ENCODE measurements around the gene CIAO2A. TPM values are rescaled to one million over a fixed set of nuclear protein-coding genes. Genes with fewer than 3 reads are reported as not detected.

Gene CIAO2A
- total and polyA plus RNA-seq, 2 donors (not counting 3 experiments of a cell fraction or from before 2014, with no cell fraction given) = 37.1 to 55.3 TPM

- POLR2A ChIA-PET = no interaction called here
- no peak overlapping the region for H3K4me2 ChIP-seq (ENCODE audit: insufficient read depth, low read length)
- H3K9me1 ChIP-seq (replicated peaks; ENCODE audit: control insufficient read depth, extremely low read depth, insufficient read depth, low read length) = no peaks in the 10 kb centered on the region
- H3K9ac ChIP-seq (replicated peaks; ENCODE audit: extremely low read depth, insufficient read depth, low read length) = no peak overlapping the region
- H3K4me1 ChIP-seq (ENCODE audit: control insufficient read depth, extremely low read depth, insufficient read depth, low read length) = no peaks in the 10 kb centered on the region
- no peaks in the 10 kb centered on the region for H3K79me2 ChIP-seq (ENCODE audit: control insufficient read depth, insufficient read depth, low read length)
- peaks cover 17 to 64% of the 10 kb centered on the region in 2 experiments for H3K36me3 ChIP-seq (ENCODE audit: control insufficient read depth in 2 of 2, extremely low read depth in 1 of 2, insufficient read depth in 2 of 2, low read length in 2 of 2)
- H2AFZ ChIP-seq (ENCODE audit: low read depth, low read length) = no peak overlapping the region
- no peak overlapping the region for H3K4me3 ChIP-seq (replicated peaks in 1 of 3; ENCODE audit: insufficient read depth in 1 of 3, low read depth in 1 of 3, low read length in 3 of 3)
- CTCF ChIA-PET = interaction anchor here (1.1 to 3.2 kb wide), 4 partner anchors 9 to 22 kb away, joined by 3 to 17 read pairs (median 6); no protein-coding TSS in a partner anchor
- no peaks in the 10 kb centered on the region for H4K20me1 ChIP-seq (replicated peaks; ENCODE audit: control insufficient read depth, extremely low read depth, insufficient read depth, low read length)
- no TSS peak for BruUV-seq (replicated peaks)
- FAIRE-seq (no peak), DNase-seq (ENCODE audit: low read depth, low spot score) (no peak)
- no peak overlapping the region for H3K27ac ChIP-seq (ENCODE audit: insufficient read depth, low read depth, low read length)
- H3K9me3 ChIP-seq (replicated peaks; ENCODE audit: control insufficient read depth, insufficient read depth, low read length) = no peaks in the 10 kb centered on the region
- no peaks in the 10 kb centered on the region for H3K27me3 ChIP-seq (ENCODE audit: control insufficient read depth in 2 of 2, insufficient read depth in 2 of 2, low read length in 2 of 2)
- dilution Hi-C loops (cut with MboI; ENCODE audit: extremely low pct_ligation_motif_present, low sequenced_read_pairs) (no loop called here), intact Hi-C loops (cut with micrococcal nuclease) (no loop called here)
- no peak for TF ChIP-seq POLR2A (IDR thresholded peaks at IDR 0.05; ENCODE audit: low read depth, low read length)
- TF ChIP-seq JUN (IDR thresholded peaks at IDR 0.05; ENCODE audit: borderline replicate concordance, insufficient read depth, insufficient read length, low read depth) = no peak
- no peak for TF ChIP-seq MAX (IDR thresholded peaks at IDR 0.05; ENCODE audit: insufficient read depth, insufficient read length)
- TF ChIP-seq GATA2 (IDR thresholded peaks at IDR 0.05; ENCODE audit: insufficient read depth, insufficient read length, low read depth, low read length) = no peak
- no peak for TF ChIP-seq MYC (IDR thresholded peaks at IDR 0.05; ENCODE audit: low read depth, low read length)
- TF ChIP-seq, protein P1, sequence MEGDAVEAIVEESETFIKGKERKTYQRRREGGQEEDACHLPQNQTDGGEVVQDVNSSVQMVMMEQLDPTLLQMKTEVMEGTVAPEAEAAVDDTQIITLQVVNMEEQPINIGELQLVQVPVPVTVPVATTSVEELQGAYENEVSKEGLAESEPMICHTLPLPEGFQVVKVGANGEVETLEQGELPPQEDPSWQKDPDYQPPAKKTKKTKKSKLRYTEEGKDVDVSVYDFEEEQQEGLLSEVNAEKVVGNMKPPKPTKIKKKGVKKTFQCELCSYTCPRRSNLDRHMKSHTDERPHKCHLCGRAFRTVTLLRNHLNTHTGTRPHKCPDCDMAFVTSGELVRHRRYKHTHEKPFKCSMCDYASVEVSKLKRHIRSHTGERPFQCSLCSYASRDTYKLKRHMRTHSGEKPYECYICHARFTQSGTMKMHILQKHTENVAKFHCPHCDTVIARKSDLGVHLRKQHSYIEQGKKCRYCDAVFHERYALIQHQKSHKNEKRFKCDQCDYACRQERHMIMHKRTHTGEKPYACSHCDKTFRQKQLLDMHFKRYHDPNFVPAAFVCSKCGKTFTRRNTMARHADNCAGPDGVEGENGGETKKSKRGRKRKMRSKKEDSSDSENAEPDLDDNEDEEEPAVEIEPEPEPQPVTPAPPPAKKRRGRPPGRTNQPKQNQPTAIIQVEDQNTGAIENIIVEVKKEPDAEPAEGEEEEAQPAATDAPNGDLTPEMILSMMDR (IDR thresholded peaks at IDR 0.05; ENCODE audit: extremely low read depth in 1 of 2, insufficient read depth in 1 of 2, low read depth in 1 of 2, low read length in 2 of 2) = no peak
- no peak for TF ChIP-seq POLR2AphosphoS5 (IDR thresholded peaks at IDR 0.05; ENCODE audit: insufficient read depth, low read depth, low read length)
- TF ChIP-seq FOS (IDR thresholded peaks at IDR 0.05; ENCODE audit: borderline replicate concordance, insufficient read depth, low read length) = no peak
- TF ChIP-seq EZH2 (IDR thresholded peaks at IDR 0.05; ENCODE audit: borderline replicate concordance, low read depth, low read length, severe bottlenecking) = no peak
Measured at GRCh38 chr15:64131547-64131946, 37.9 kb upstream of the CIAO2A start.
